ENCODE measurements around the gene TRIM38.
"Not testable (repeated sequence)": the region's sequence is repeated elsewhere in the genome, so short reads cannot be mapped to it uniquely, and the experiment has no call there.

- TF ChIP-seq POLR2A, EP300, CTCF (IDR thresholded peaks at IDR 0.05): not testable (repeated sequence)
Observed at GRCh38 chr6:25929785-25930184, 32.8 kb upstream of the TRIM38 start.
